GM12878 (cell line): ENCODE measurements around the gene SSBP4.

Source experiments
- MXI1 ChIP-seq: fragments of 150-350 bp; IDR thresholded peaks from 2 replicates; pipeline ENCODE4 v1.6.1; 2011; ENCODE audit warnings: low read depth, mild to moderate bottlenecking, inconsistent platforms, low read length, improper control_type of control experiment
- POLR2A ChIP-seq: IDR thresholded peaks from 2 replicates; pipeline ENCODE4 v1.6.1; 2011; ENCODE audit warnings: low read depth, mild to moderate bottlenecking, low read length

DNA sequence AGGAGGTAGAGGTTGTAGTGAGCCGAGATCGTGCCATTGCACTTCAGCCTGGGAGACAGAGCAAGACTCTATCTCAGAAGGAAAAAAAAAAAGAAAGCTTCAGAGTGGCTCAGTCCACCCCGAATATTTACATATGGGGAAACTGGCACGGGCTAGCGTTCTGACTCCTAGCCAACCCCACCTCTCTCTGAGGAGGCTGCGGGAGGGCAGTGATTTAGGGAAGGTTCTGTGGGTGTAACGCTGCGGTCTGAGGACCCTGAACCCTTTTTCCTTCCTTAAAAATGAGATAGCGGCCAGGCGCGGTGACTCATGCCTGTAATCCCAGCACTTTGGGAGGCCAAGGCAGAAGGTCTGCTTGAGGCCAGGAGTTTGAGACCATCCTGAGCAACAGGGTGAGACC is 26.8 kb upstream of the SSBP4 start:
- TF ChIP-seq MXI1 (no peak), POLR2A (no peak)
